NT2/D1 (cell line): ENCODE data around the gene TMBIM6.

Experiments
- DNase-seq: peaks from one replicate; pipeline ENCODE4 v3.0.0-alpha.2; 2011; ENCODE audit warnings: low read depth, low spot score
- H3K27me3 ChIP-seq: 2 replicates; pipeline ENCODE4 v1.6.0; 2011; ENCODE audit warnings: mild to moderate bottlenecking; ENCODE audit not compliant: insufficient read length, insufficient read depth
- H3K36me3 ChIP-seq: 2 replicates; pipeline ENCODE4 v1.6.1; 2011; ENCODE audit warnings: mild to moderate bottlenecking, low read length, mixed read lengths; ENCODE audit not compliant: insufficient read depth, insufficient read length
- H3K4me1 ChIP-seq: 2 replicates; pipeline ENCODE4 v1.5.1; 2011; ENCODE audit not compliant: insufficient read depth, insufficient read length
- H3K4me3 ChIP-seq: 2 replicates; pipeline ENCODE4 v1.5.1; 2011; ENCODE audit warnings: low read depth; ENCODE audit not compliant: insufficient read length
- H3K9ac ChIP-seq: 2 replicates; pipeline ENCODE4 v1.6.0; 2011; ENCODE audit warnings: low read depth; ENCODE audit not compliant: insufficient read length
- H3K9me3 ChIP-seq: 2 replicates; pipeline ENCODE4 v1.5.1; 2011; ENCODE audit warnings: mild to moderate bottlenecking, low read length; ENCODE audit not compliant: insufficient read depth
- SUZ12 ChIP-seq: IDR thresholded peaks from 2 replicates; pipeline ENCODE4 v1.6.1; 2011; ENCODE audit not compliant: insufficient read length, insufficient read depth; ENCODE audit errors: extremely low read depth
- YY1 ChIP-seq: IDR thresholded peaks from 2 replicates; pipeline ENCODE4 v1.6.1; 2011; ENCODE audit not compliant: insufficient read length, insufficient read depth
- ZNF274 ChIP-seq: IDR thresholded peaks from 2 replicates; pipeline ENCODE4 v1.6.1; 2011; ENCODE audit warnings: mild to moderate bottlenecking, low read depth, low read length

Gene TMBIM6

DNA sequence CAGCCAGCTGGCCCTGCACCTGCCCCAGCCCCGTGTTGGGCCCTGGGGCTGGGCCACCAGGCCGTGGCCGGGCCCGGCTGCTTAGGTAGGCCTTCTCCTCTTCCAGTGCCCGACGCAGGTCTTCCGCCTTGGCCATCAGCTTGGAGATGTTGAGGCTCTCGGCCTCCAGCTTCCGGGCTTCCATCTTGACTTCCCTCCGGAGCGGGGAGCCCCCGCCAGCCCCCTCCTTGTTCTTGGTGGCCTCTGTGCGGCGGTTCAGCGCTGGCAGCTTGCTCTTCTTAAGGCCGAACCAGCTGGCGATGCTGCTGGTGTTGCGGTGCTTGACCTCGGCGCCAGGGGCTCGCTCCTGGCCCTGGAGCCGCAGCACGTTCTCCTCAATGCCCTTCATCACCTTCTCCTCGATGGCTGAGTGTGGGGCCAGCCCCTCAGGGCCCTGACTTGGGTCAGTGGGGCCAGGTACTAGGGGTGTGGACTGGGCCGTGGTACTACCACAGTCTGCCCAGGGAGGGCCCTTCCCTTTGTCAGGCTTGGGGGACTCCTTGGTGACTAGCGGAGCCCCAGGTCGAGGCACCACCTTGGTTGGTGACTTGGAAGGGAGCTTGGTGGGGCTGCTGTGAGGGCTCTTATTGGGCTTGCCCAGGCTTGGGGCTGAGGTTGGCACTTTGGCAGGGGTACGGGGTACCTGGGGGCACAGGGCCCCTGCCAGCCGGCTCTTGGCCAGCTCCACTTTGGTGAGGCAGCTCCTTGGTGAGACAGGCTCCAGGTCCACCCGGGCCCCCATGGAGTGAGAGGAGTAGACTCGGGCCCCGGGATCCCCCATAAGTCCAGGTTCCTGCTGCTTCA, 53.7 kb downstream of the TMBIM6 start:
- no peaks in the 10 kb centered on the region for H3K9me3 ChIP-seq
- DNase-seq = no peak
- H3K36me3 ChIP-seq = peaks cover 96% of the 10 kb centered on the region
- no peak for TF ChIP-seq SUZ12
- TF ChIP-seq ZNF274 = no peak
- no peak for TF ChIP-seq YY1
- H3K4me3 ChIP-seq = no peak overlapping the region
- no peak overlapping the region for H3K9ac ChIP-seq
- peaks cover 8% of the 10 kb centered on the region for H3K4me1 ChIP-seq
- H3K27me3 ChIP-seq = no peaks in the 10 kb centered on the region

DNA sequence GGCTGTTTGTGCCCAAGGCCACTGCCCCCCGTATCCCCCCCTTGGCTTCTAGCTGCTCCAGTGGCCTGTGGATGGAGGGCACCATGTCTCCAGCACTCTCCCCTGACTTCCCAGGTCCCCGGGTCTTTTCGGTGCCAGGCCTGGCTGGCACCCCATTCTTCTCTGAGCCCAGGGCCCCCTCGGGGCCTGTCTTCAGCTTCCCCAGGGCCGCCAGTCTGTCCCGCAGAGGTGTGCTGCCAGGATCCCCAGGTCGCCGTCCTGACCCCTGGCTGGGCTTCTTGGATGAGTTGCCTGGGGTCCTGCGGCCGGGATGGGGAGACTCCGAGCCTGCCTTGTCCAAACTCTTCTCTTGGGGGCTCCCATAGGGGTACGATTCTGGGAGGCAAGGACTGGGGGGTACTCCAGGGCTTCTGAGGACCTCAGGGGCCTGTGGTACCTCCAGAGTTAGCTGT, 54.3 kb downstream of the TMBIM6 start:
- Histone ChIP-seq H3K4me1 (peaks cover 8% of the 10 kb centered on the region), H3K4me3 (no peak overlapping the region), H3K9ac (no peak overlapping the region), H3K36me3 (peaks cover 96% of the 10 kb centered on the region), H3K27me3 (no peaks in the 10 kb centered on the region), H3K9me3 (no peaks in the 10 kb centered on the region)
- no peak for DNase-seq
- no peak for TF ChIP-seq SUZ12
- no peak for TF ChIP-seq YY1
- TF ChIP-seq ZNF274 = no peak

DNA sequence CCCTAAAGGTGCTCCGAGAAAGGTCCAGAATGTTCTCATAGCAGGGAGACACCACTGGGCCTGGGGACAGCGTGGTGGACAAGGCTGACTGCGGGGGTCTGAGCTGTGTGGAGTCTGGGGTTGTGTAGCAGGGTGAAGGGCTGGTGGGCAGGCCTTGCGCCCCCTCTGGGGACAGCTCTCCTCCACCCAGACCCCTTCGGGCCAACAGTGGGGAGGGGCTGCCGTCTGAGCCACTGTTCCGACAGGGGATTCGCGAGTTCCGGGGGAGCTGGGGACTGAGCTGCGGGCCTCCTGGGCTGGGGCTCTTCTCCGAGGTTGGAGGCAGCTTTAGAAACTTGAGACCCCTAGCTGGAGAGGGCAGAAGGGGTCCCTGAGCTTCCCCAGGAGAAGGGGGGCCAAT, 54.8 kb downstream of the TMBIM6 start:
- Histone ChIP-seq H3K4me3 (no peak overlapping the region), H3K36me3 (peaks cover 97% of the 10 kb centered on the region), H3K9me3 (no peaks in the 10 kb centered on the region), H3K9ac (no peak overlapping the region), H3K4me1 (peaks cover 7% of the 10 kb centered on the region), H3K27me3 (no peaks in the 10 kb centered on the region)
- no peak for DNase-seq
- TF ChIP-seq YY1 (no peak), ZNF274 (no peak), SUZ12 (no peak)

DNA sequence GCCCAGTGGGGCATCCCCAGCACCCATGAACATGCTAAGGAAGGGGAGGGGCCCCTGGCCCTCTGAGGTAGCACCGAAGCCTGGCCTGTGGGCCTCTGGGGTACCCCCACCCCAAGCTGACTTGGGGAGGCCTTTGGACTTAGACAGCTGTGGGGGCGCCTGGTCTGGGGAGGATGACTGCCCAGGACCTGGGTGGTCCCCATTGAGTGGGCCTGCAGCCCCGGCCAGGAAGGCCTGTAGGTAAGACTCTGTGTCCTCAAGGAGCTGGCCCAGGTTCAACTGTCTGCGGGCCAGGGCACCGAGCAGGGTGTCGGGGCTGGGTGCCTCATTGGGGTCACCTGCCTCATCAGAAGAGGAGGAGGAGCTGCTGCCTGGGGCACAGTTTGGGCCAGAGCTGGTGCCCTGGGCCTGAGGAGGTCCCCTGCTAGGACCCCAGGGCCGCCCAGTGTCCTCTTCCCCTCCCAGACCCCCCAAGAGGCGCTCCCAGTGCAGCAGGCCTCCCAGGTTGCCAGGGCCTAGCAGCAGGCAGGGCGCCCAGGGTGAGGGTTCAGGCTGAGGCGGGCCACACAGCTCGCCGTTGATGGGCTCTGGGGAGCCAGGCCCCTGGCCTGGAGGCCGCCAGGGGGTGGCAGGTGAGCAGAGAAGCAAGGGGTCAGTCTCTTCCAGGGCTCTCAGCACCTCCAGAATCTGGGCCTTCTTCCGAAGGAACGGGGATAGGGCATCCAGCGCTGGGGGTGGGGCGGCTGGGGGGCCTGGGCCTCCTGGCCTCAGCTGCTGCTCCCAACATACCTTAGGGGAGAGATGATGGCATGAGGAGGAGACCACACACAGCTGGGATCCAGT, 55.5 kb downstream of the TMBIM6 start:
- Histone ChIP-seq H3K9ac (no peak overlapping the region), H3K4me1 (peaks cover 1% of the 10 kb centered on the region), H3K9me3 (no peaks in the 10 kb centered on the region), H3K27me3 (no peaks in the 10 kb centered on the region), H3K36me3 (peaks cover 97% of the 10 kb centered on the region), H3K4me3 (no peak overlapping the region)
- DNase-seq = no peak
- TF ChIP-seq SUZ12 = no peak
- no peak for TF ChIP-seq ZNF274
- TF ChIP-seq YY1 = no peak

DNA sequence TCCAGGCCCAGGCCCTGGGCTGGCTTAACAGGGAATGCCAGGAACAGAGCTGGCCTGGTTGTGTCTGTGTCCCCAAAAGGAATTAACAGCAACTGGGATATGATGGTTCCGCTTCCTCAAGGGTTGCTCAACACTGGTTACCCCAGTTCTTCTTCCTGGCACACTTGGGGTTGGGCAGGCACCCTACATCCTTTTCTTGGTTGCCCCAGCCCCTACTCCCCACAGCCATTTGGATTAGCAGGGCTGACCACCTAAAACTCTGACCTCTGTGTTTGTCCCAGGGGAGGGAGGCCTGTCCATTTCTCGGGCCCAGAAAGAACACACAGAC, 56.1 kb downstream of the TMBIM6 start:
- no peak overlapping the region for H3K4me3 ChIP-seq
- H3K4me1 ChIP-seq = peaks cover 1% of the 10 kb centered on the region
- TF ChIP-seq ZNF274 (no peak), YY1 (no peak), SUZ12 (no peak)
- H3K9ac ChIP-seq = no peak overlapping the region
- DNase-seq = no peak
- H3K9me3 ChIP-seq = no peaks in the 10 kb centered on the region
- peaks cover 95% of the 10 kb centered on the region for H3K36me3 ChIP-seq
- no peaks in the 10 kb centered on the region for H3K27me3 ChIP-seq

DNA sequence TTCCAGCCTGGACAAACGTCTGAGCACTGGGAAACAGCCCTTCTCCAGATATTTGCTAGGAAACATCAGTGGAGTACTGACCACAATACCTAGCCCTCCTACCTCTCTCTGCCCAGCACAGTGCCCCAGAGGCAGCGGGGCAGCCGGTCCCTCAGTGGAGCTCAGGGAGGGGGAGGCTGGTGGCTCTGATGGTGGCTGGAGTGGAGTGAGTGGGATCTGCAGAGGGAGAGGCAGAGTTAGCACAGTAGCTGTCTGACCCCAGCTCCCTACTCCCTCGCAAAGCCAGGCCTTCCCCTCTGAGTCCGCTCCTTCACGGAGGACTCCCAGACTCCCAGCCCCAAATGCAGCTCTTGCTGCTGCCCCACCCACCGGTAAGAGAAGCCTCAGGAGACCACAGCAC, 56.9 kb downstream of the TMBIM6 start:
- Histone ChIP-seq H3K9me3 (no peaks in the 10 kb centered on the region), H3K36me3 (peaks cover 95% of the 10 kb centered on the region), H3K4me3 (no peak overlapping the region), H3K27me3 (no peaks in the 10 kb centered on the region), H3K9ac (no peak overlapping the region), H3K4me1 (peaks cover 3% of the 10 kb centered on the region)
- TF ChIP-seq YY1 (no peak), ZNF274 (no peak), SUZ12 (no peak)
- no peak for DNase-seq

DNA sequence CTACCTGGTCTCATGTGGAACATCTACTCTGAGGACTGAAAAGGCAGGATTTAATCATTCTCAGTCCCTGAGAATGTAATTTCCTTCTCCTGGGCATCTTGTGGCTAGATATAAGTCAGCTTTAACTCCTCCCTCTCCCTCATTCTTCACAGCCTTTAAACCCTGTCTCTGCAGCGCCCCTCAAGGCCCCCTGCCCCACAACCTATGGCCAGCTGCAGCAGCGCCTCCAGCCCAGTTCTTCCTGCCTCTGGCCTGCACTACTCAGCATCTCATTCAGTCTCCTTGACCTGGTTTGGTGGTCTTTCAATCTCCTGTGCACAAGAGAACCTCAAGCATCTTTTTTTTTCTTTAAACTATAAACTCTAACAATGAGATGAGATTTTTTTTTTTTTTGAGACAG, 57.6 kb downstream of the TMBIM6 start:
- Histone ChIP-seq H3K27me3 (no peaks in the 10 kb centered on the region), H3K9ac (no peak overlapping the region), H3K36me3 (peaks cover 95% of the 10 kb centered on the region), H3K4me3 (no peak overlapping the region), H3K4me1 (peaks cover 7% of the 10 kb centered on the region), H3K9me3 (no peaks in the 10 kb centered on the region)
- TF ChIP-seq SUZ12 (no peak), ZNF274 (no peak)
- DNase-seq = no peak
